HepG2 (cell line): ENCODE measurements around the gene SCFD2. TPM values are rescaled to one million over a fixed set of nuclear protein-coding genes. Genes with fewer than 3 reads are reported as not detected.

Experiments used
- ATF2 ChIP-seq: sonication (generic); formaldehyde crosslinking; IDR thresholded peaks from 2 replicates; pipeline ENCODE4 v1.4.0; 2020; ENCODE audit warnings: missing genetic modification reagents
- BCLAF1 ChIP-seq: fragments of 450-650 bp; IDR thresholded peaks from 2 replicates; pipeline ENCODE4 v1.6.1; 2017; ENCODE audit warnings: mild to moderate bottlenecking
- DNMT1 ChIP-seq: sonication (generic); formaldehyde crosslinking; IDR thresholded peaks from 2 replicates; pipeline ENCODE4 v1.5.1; 2020; ENCODE audit warnings: mild to moderate bottlenecking, missing genetic modification reagents
- ELK4 ChIP-seq: sonication (generic); formaldehyde crosslinking; IDR thresholded peaks from 2 replicates; pipeline ENCODE4 v1.9.0; 2021; ENCODE audit warnings: missing genetic modification reagents, borderline replicate concordance
- EP300 ChIP-seq, 3 experiments: sonication (generic) in 1 of 3; formaldehyde crosslinking in 1 of 3; IDR thresholded peaks; 2 replicates each; pipeline versions ENCODE4 v1.5.1 to v1.6.1; 2011 to 2020; ENCODE audit warnings: low read depth in 2 of 3, low read length in 2 of 3, borderline replicate concordance in 1 of 3, improper control_type of control experiment in 1 of 3, mild to moderate bottlenecking in 1 of 3, missing genetic modification reagents in 1 of 3, moderate library complexity in 1 of 3
- ESRRA ChIP-seq: sonication (generic); formaldehyde crosslinking; IDR thresholded peaks from 2 replicates; pipeline ENCODE4 v1.5.1; 2020; ENCODE audit warnings: mild to moderate bottlenecking, low read depth, missing genetic modification reagents
- GTF2F1 ChIP-seq: fragments of 150-350 bp; IDR thresholded peaks from 2 replicates; pipeline ENCODE4 v1.6.1; 2014; ENCODE audit warnings: low read length
- HNRNPUL1 ChIP-seq: fragments of 200-400 bp; formaldehyde crosslinking; IDR thresholded peaks from 2 replicates; pipeline ENCODE4 v1.6.1; 2017; ENCODE audit warnings: low read depth, mild to moderate bottlenecking, low read length, moderate library complexity
- IKZF1 ChIP-seq: fragments of 450-650 bp; IDR thresholded peaks from 2 replicates; pipeline ENCODE4 v1.7.1; 2016
- MED1 ChIP-seq: sonication (generic); formaldehyde crosslinking; IDR thresholded peaks from 2 replicates; pipeline ENCODE4 v1.4.0; 2020; ENCODE audit warnings: missing genetic modification reagents
- NFYB ChIP-seq: sonication (generic); formaldehyde crosslinking; IDR thresholded peaks from 2 replicates; pipeline ENCODE4 v1.4.0; 2020; ENCODE audit warnings: missing genetic modification reagents
- NR0B2 ChIP-seq: sonication (generic); formaldehyde crosslinking; IDR thresholded peaks from 2 replicates; pipeline ENCODE4 v1.4.0; 2020; ENCODE audit warnings: mild to moderate bottlenecking, missing genetic modification reagents
- RAD51 ChIP-seq: fragments of 450-650 bp; IDR thresholded peaks from 2 replicates; pipeline ENCODE4 v1.6.1; 2016; ENCODE audit warnings: borderline replicate concordance
- SP2 ChIP-seq: sonication (generic); formaldehyde crosslinking; IDR thresholded peaks from 2 replicates; pipeline ENCODE4 v1.5.1; 2020; ENCODE audit warnings: mild to moderate bottlenecking, missing genetic modification reagents
- ZC3H13 ChIP-seq: sonication (generic); formaldehyde crosslinking; IDR thresholded peaks from 2 replicates; pipeline ENCODE4 v1.8.1; 2023; ENCODE audit warnings: mild to moderate bottlenecking, missing genetic modification reagents, moderate library complexity
- ZFY ChIP-seq: sonication (generic); formaldehyde crosslinking; IDR thresholded peaks from 2 replicates; pipeline ENCODE4 v1.4.0; 2020; ENCODE audit warnings: missing genetic modification reagents
- ZNF432 ChIP-seq: sonication (generic); formaldehyde crosslinking; IDR thresholded peaks from 2 replicates; pipeline ENCODE4 v1.5.0; 2020; ENCODE audit warnings: missing genetic modification reagents, mild to moderate bottlenecking, borderline replicate concordance
- ZNF816 ChIP-seq: sonication (generic); formaldehyde crosslinking; IDR thresholded peaks from 2 replicates; pipeline ENCODE4 v1.8.0; 2022; ENCODE audit warnings: missing genetic modification reagents, mild to moderate bottlenecking, borderline replicate concordance
- ZSCAN25 ChIP-seq: sonication (generic); formaldehyde crosslinking; IDR thresholded peaks from 2 replicates; pipeline ENCODE4 v1.8.0; 2022; ENCODE audit warnings: mild to moderate bottlenecking, missing genetic modification reagents
- ZSCAN29 ChIP-seq: sonication (generic); formaldehyde crosslinking; conservative IDR thresholded peaks from 2 replicates; pipeline ENCODE4 v1.4.0; 2020; ENCODE audit warnings: mild to moderate bottlenecking, missing genetic modification reagents
- ZUFSP ChIP-seq: sonication (generic); formaldehyde crosslinking; IDR thresholded peaks from 2 replicates; pipeline ENCODE4 v1.9.0; 2021; ENCODE audit warnings: missing genetic modification reagents, mild to moderate bottlenecking, borderline replicate concordance
- polyA plus RNA-seq, 8 experiments: library from polyadenylated mRNA; depleted of rRNA in 3 of 8; stranded (reverse) in 7 of 8; unstranded in 1 of 8; fragments of >200 nt; fragmentation: Illumina TruSeq in 4 of 8; extraction: Trizol in 4 of 8; gene quantifications; 2 replicates each; pipeline versions ENCODE4 v1.2.1 to v1.2.3, GENCODE V29; 2011 to 2016; ENCODE audit warnings: low read depth in 4 of 8, missing spikeins in 1 of 8, mixed read lengths in 1 of 8; ENCODE audit not compliant: insufficient read depth in 1 of 8
- total RNA-seq, 5 experiments: library from RNA; depleted of rRNA; stranded (reverse); fragments of >200 nt; fragmentation: Illumina TruSeq; extraction: Trizol; gene quantifications; 2 replicates each; pipeline ENCODE4 v1.2.3, GENCODE V29; 2016; ENCODE audit warnings: low read depth in 1 of 5

The SCFD2 gene
- total and polyA plus RNA-seq, 2 of the 13 experiments (the other 11 are each of a cell fraction or from before 2014, with no cell fraction given): 4.6 to 15.6 TPM

- no peak for TF ChIP-seq ZUFSP (CRISPR knock-in tag)
- TF ChIP-seq ATF2 (CRISPR knock-in tag): peak; percentile 74
- TF ChIP-seq ZSCAN25 (CRISPR knock-in tag): no peak
- no peak for TF ChIP-seq ZFY
- no peak for TF ChIP-seq ZC3H13
- TF ChIP-seq RAD51: no peak
- no peak for TF ChIP-seq HNRNPUL1
- TF ChIP-seq NR0B2 (CRISPR knock-in tag): no peak
- TF ChIP-seq BCLAF1: no peak
- no peak for TF ChIP-seq IKZF1
- no peak for TF ChIP-seq ZNF816 (CRISPR knock-in tag)
- TF ChIP-seq ESRRA (CRISPR knock-in tag): no peak
- TF ChIP-seq GTF2F1: 0 out of 2 replicates have a peak, but pooled peaks have one; percentile 39
- TF ChIP-seq MED1 (CRISPR knock-in tag): peak; percentile 81
- TF ChIP-seq DNMT1: no peak
- no peak for TF ChIP-seq NFYB (CRISPR knock-in tag)
- TF ChIP-seq ZNF432 (CRISPR knock-in tag): no peak
- no peak for TF ChIP-seq SP2
- TF ChIP-seq ZSCAN29 (CRISPR knock-in tag): no peak
- no peak for TF ChIP-seq ELK4
- TF ChIP-seq EP300 (IDR thresholded peaks at IDR 0.05; ENCODE audit: low read depth in 2 of 2, low read length in 2 of 2): peak; percentile 84 to 96
- TF ChIP-seq EP300 (CRISPR knock-in tag; IDR thresholded peaks at IDR 0.05; ENCODE audit: borderline replicate concordance): peak; percentile 82
Observed at GRCh38 chr4:53019485-53020382, 346.1 kb downstream of the SCFD2 start (continued).
